ENCODE results near the gene RYR3.

- no peak for TF ChIP-seq CTCF (IDR thresholded peaks at IDR 0.05; ENCODE audit: insufficient read depth, low read depth, low read length)
- no peak for TF ChIP-seq EZH2 (IDR thresholded peaks at IDR 0.05; ENCODE audit: insufficient read depth, low read length)
These were observed 48.5 kb upstream of the RYR3 start for GRCh38 chr15:33262306-33262705.

Data from astrocyte (in vitro differentiated cells and primary cell).